GM18873 (cell line): ENCODE measurements around the gene F11.
"Not testable (repeated sequence)": the region's sequence is repeated elsewhere in the genome, so short reads cannot be mapped to it uniquely, and the experiment has no call there.

ENCODE experiments used
- ATAC-seq: cut with Tn5 transposase; IDR thresholded peaks from one replicate; pipeline ENCODE4 v1.9.1; 2021; ENCODE audit warnings: mild to moderate bottlenecking, moderate library complexity, moderate number of reproducible peaks; ENCODE audit not compliant: unreplicated experiment, low FRiP score

Gene F11

DNA sequence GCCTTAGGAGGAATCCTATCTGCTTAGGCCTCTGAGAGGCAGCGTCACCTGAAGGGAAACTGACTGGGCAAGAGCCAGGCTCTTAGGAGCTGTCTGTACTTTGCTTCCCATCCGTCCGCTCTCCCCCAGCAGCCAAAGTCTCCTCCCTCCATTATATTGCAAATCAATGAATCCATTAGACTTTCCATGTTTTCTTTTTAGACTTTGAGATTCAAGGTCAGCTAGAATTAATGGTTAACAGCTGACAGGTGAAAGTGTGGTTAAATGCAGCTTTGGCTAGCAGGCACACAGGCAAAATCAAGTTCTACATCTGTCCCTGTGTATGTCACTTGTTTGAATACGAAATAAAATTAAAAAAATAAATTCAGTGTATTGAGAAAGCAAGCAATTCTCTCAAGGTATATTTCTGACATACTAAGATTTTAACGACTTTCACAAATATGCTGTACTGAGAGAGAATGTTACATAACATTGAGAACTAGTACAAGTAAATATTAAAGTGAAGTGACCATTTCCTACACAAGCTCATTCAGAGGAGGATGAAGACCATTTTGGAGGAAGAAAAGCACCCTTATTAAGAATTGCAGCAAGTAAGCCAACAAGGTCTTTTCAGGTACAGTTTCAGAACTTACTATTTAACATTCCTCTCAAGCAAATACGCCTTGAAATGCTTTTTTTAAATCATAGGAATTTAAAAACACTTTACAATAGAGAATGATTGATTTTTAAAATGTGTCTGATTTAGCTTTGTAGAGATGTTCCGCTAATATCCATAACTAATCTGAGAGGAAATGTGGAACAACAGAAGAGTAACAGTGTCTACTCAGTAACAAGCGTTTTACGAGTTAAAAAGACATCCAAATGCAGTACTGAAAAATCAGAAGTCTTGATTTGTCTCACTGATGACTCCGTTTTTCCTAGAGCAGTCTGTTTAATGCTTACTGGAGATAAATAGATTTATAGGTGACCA lies at the start of gene F11:
Gene F11 (plus strand): TSS at position 507 of the 970 bp plus-strand sequence. CDS start 948 bp downstream, outside the sequence.
- no peak for ATAC-seq

DNA sequence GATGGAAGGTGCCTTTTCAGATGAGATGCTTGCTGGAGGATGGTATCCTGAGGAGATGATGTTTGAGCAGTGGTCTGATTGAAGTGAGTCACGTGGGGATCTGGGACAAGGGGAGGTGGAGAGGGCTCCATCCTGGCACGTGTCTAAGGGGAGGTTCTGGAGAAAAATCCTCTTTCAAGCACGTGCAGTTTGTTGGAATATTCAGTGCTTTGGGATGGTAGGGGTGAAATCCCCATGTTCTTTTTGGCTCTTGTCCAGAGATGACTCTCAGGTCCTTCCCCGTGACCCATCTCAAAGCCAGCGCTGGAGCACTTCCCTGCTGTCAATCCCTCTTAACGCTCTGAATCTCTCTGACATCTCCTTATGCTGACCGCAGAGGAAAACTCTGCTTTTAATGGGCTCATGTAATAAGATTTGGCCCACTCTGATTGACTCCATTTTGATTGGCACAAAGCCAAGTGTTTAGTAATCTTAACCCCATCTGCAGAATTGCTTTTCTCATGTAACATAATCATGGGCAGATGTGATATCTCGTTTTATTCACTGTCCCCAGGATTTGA lies 49.4 kb upstream of the F11 start:
- no peak for ATAC-seq

DNA sequence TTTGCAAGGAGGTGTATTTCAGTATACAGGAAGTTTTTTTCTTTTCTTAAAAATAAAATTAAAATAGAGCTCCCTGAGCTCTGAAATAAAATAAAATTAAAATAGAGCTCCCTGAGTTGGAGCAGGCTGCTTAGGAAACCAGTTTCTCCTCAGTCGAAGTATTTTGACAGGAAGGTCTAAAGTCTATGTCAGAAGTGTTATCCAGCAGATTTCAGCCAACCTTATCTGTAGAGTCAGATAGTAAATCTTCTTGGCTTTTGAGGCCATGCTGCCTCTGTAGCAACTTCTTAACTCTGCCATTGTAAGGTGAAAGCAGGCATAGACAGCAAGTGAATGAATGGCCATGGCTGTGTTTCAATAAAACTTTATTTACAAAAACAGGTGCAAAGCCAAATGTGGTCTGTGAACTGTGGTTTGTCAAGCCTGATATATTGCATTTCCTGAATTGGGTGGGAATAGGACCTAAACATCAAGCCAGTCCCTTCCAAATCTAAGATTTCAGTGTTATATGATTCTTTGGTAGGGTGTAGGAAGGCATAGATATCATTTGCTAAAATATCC lies 48.2 kb upstream of the F11 start:
- ATAC-seq, result no peak

DNA sequence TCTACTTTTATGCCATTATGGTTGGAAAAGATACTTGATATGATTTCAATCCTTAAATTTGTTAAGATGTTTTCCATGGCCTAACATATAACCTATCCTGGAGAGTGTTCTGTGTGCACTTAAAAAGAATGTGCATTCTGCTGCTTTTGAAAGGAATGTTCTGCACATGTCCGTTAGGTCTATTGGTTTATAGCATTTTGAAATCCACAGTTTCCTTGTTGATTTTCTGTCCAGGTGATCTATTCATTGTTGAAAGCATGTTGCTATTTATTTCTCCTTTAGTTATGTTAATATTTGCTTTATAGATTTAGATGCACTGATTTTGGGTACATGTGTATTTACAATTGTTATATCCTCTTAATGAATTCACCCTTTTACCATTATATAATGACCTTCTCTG lies 44.4 kb upstream of the F11 start:
- no peak for ATAC-seq

DNA sequence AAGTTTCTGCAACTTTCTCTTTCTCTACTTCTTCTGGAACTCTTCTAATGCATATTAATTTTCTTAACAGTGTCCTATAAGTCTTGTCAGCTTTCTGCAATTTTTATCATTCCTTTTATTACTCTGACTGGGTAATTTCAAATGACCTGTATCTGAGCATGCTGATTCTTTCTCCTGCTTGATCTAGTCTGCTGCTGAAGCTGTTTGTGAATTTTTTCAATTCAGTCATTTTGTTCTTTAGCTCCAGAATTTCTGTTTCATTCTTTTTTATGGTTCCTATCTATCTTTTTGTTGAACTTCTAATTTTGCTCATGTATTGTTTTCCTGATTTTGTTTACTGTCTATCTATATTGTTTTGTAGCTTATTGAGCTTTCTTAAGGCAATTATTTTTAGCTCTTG lies 40.1 kb upstream of the F11 start:
- no peak for ATAC-seq

DNA sequence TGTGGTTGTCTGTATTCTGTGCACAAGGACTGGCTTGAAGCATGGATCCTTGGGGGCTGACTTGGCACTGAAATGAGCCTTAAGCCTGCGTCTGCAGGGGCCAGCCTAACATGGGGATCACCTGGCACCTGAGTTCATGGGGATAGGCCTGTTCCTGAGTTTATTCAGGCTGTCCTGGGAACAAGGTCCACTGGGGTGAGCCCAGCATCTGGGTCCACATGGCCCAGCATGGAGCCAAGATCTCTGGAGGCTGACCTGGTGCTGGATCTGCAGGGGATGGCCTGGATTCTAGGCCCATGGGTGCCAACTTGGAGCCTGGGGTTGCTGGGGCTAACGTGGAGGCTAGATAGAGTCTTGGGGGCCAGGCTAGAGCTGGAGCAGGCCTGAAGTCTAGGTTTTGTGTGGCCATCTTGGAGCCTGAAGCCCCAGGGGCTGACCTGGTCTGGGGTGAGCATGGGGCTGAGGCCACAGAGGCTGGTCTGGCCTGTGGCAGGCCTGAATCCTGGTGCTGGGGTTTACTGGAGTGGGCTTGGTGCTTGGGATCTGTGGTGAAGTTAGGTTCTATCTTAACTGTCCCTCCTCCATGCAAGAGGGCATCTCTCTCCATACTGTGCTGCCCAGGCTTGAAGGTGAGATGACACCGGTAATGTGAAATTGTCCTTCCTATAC lies 39.3 kb upstream of the F11 start:
- no peak for ATAC-seq

DNA sequence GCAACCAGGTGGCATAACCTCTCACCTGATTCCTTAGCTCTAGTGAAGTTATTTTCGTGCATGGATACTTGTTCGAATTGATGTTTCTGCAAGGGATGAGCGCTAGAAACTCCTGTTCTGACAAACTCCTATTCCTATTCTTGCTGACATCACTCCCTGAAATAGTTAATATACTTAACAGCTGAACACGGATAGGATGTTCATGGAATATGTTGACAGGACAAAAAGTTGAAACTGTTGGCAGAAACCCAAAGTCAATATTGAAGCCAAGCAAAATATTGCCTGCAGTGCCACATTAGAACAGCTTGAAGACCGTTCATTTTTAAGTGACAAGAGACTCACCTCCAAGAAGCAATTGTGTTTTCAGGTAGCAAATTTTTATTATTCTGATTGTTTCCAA lies 38.8 kb upstream of the F11 start, which contains the start of gene KLKB1:
Gene KLKB1 (plus strand): TSS at position 287 of the 400 bp plus-strand sequence. CDS start 689 bp downstream, outside the sequence.
- ATAC-seq, result no peak

DNA sequence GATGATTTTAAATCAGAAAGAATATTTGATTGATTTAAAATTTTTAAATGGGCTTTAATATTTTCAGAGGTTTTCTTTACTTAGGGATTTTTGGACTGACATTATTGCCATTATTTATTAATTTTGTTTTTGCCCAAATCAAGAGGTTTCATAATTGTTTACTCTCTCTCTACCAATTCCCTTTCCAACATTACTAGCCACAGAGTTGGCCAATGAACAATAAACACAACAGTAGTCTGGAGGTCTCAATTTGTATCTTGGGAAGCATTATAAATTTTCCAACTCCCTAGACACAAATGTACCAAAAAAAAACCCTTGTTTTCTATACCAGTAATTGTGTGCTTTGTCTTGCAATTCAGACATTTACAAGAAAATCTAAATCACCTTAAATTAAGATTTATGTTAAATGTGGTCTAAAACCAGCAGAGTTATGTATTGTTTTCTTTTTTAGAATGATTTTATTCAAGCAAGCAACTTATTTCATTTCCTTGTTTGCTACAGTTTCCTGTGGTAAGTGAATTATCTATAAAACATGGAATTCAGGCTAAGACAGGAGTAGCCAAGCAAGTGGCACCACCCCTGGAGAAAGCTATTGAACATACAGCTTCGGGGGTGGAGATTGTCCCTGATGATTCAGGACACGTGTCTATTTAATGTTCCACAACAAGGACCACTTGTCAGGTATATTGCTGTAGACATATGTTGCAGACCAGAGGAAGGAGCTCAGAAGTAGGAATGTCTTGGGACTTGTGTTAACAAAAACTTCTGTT lies 38.1 kb upstream of the F11 start:
- ATAC-seq, result no peak

DNA sequence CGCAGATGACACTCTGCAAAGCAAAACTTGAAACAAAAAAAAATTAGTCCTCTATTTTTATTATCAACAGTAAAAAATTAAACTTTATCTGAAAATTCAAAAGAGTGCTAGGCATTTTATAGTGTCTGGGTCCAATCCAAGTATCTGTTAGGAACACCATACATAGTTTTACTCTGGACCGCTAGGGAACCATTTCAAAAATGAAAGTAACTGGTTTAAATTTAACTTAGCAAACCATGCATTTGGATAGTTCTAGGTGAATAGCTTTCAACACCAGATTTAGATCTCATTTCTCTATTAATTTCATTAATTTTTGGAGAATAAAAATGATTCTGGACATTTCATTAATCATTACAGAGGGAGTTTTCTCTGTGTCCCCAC lies 37.5 kb upstream of the F11 start:
- ATAC-seq, result no peak

DNA sequence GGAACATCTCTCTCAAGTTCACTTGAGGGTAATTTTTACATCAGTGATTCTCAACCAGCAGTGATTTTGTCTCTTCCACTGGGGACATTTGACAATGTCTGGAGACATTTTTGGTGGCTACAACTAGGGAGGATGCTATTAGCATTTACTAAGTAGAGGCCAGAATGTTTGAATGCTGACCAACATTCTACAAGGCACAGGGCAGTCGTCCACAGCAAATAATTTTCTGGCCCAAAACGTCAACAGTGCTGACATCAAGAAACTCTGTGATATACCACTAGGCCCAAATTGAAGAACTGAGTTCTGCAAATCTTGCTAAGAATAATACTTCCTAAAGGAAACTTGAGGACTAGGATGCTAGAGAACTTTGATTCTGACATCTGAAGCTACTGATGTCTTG lies 31.6 kb upstream of the F11 start:
- ATAC-seq, result no peak

DNA sequence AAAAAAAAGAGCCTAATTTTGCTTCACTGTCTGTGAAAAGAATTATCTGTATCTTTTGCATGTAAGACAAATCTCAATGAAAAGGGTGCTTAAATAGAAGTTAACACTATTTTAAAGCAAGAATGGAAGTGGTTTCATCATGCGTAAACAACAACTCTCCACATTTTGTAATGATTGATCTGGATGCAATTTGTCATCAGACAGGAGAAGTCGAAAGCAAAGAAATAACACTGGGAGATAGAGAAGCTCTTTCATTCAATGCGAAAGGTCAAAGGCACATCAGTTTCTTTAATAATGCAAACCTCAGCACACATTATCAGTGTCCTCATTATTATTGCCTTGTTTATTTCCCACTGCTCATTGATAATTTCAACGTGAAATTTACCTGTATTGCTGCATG lies 29.9 kb upstream of the F11 start:
- ATAC-seq, result no peak

DNA sequence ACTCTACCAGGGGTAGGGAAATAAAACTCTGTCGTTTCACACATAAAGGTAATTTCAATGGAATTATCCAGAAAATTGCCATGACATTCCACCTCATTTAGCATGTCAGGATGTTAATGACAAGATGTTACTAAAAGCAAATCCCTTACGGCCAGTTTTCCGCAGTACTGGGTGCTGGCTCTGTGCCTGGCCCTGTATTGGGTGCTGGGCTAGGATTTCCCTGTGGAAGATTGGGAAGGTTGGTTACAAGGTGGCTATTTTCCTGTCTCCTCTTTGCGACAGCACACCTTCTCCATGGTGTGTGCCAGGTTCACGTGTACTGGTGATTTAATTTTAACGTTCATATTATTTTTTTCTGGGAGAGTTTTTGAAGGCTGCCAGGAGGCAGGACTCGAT lies 25.5 kb upstream of the F11 start:
- ATAC-seq, result no peak

DNA sequence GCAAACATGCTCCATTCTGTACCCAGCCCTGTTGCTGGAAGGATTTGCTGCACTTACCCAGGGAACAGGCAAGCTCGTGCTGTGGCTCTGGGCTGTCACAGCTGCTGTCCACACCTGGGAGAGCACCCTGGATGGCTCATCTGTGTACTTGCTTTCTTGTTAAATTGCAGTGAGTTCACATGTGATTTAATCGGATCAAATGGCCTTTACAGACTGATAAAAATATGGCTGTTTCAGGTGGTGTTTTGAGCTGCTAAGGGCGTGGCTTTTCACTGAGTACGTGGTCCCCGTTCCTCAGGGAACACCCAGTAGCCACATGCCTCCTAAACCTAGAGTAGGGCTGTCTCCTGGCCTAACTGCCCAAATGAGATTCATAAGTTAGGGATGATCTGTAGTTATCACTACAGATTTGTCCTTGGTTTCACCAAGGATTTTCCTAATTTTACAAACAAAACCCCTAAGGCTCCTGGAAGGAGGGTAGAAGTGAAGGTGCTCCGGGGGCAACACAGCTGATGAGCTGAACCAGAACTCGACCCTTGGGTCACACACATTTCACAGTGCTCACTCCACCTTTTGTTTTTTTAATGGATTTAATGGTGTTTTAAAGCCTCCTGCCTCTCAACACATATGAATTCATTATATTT lies 25.0 kb upstream of the F11 start:
- no peak for ATAC-seq

DNA sequence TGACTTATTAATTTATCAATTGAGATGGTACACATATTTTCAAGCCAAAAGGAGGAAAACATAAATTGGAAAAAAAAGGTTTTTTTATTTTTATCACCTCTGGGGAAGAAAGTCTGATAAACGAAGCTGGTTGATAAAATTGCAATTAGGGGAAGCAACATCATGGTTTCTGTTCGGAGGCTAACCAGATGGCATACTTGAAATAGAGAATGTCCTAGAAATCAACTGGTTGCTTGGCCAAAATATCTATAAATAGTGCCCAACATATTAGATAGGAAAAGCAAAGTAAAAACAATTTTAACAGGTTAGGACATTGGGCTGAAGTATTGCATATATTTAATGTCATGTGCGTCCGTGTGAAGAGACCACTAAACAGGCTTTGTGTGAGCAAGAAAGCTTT lies 24.4 kb upstream of the F11 start:
- ATAC-seq, result no peak

DNA sequence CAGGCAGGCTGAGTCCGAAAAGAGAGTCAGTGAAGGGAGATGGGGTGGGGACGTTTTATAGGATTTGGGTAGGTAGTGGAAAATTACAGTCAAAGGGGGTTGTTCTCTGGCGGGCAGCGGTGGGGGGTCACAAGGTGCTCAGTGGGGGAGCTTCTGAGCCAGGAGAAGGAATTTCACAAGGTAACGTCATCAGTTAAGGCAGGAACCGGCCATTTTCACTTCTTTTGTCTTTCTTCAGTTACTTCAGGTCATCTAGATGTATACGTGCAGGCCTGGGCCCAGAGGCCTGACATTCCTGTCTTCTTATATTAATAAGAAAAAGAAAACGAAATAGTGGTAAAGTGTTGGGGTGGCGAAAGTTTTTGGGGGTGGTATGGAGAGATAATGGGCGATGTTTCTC lies 24.0 kb upstream of the F11 start:
- not testable (repeated sequence) for ATAC-seq

DNA sequence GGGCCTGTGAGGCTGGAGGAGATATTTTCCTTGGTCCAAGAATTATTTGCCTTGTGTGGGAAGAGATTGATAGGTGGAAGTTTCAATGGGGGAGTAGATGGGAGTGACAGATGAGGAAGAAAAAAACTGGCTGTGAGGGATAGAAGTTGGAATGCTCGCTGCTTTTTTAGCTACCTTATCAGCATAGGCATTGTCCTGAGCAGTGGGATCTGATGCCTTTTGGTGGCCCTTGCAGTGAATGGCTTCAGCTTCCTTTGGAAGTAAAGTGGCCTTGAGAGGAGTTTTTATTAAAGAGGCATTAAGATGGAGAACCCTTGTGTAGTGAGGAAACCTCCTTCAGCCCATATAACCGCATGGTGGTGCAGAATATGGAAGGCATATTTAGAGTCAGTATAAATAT lies 22.7 kb upstream of the F11 start:
- no peak for ATAC-seq

DNA sequence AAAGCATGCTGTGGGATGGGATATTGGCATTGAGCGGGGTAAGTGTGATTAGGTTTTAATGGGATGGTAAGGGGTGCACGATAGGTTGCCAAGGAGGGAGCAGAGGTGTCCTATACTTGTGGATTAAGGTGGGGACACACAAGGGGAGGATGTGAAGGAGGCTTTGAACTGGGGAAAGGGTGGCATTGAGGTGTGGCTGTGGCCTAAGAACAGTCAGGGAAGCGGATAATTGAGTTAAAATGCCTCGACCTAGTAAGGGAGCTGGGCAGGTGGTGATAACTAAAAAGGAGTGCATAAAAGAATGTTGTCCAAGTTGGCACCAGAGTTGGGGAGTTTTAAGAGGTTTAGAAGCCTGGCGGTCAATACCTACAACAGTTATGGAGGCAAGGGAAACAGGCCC lies 21.2 kb upstream of the F11 start:
- ATAC-seq, result no peak

DNA sequence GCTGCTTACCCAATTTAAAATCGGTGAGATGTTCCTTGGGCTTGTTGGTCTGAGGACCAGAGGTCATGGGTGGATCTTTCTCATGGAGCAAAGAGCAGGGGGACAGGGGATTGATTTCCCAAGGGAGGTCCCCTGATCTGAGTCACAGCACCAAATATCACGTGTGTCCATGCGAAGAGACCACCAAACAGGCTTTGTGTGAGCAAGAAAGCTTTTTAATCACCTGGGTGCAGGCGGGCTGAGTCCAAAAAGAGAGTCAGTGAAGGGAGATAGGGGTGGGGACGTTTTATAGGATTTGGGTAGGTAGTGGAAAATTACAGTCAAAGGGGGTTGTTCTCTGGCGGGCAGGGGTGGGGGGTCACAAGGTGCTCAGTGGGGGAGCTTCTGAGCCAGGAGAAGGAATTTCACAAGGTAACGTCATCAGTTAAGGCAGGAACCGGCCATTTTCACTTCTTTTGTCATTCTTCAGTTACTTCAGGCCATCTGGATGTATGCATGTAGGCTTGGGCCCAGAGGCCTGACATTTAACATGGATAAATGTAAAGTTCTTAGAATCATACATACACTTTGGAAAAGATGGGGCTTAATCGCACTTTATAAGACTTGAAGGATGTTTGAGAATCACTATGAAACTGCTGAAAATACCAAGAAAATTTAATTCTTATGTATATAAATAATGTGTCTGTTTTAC lies 18.8 kb upstream of the F11 start:
- not testable (repeated sequence) for ATAC-seq

DNA sequence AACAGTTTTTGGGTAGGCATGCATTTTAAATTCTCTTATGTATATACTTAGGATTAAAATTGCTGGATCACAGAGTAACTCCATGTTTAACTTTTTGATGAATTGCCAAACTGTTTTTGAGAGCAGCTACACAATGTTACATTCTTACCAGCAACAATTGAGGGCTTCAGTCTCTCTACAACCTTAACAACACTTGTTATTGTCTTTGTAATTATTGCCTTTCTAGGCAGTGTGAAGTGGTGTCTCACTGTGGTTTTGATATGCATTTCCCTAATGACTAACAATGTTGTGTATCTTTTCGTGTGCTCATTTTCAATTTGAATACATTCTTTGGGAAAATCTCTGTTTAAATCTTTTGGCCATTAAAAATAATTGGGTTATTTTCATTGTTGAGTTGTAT lies 17.3 kb upstream of the F11 start:
- ATAC-seq, result no peak
